HuH-7.5 (cell line): Measurements from ENCODE around the gene HDAC8.
"Not testable (repeated sequence)": the region's sequence is repeated elsewhere in the genome, so short reads cannot be mapped to it uniquely, and the experiment has no call there.

Experiments
- DNase-seq: peaks from one replicate; pipeline ENCODE4 v3.0.0; 2011; ENCODE audit warnings: low spot score

HDAC8 gene

DNA sequence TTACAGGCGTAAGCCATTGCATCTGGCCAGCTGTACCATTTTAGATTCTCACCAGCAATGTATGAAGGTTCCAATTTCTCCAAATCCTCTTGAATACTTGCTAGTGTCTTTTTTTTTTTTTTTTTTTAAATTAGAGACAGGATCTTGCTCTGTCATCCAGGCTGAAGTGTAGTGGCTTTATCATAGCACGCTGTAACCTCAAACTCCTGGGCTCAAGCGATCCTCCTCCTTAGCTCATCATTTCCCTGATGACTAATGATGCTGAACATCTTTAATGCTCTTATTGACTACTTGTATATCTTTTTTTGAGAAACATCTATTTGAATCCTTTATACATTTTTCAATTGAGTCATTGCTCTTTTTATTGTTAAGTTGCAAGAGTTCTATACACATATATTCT lies 40.3 kb downstream of the HDAC8 start:
- no peak for DNase-seq

DNA sequence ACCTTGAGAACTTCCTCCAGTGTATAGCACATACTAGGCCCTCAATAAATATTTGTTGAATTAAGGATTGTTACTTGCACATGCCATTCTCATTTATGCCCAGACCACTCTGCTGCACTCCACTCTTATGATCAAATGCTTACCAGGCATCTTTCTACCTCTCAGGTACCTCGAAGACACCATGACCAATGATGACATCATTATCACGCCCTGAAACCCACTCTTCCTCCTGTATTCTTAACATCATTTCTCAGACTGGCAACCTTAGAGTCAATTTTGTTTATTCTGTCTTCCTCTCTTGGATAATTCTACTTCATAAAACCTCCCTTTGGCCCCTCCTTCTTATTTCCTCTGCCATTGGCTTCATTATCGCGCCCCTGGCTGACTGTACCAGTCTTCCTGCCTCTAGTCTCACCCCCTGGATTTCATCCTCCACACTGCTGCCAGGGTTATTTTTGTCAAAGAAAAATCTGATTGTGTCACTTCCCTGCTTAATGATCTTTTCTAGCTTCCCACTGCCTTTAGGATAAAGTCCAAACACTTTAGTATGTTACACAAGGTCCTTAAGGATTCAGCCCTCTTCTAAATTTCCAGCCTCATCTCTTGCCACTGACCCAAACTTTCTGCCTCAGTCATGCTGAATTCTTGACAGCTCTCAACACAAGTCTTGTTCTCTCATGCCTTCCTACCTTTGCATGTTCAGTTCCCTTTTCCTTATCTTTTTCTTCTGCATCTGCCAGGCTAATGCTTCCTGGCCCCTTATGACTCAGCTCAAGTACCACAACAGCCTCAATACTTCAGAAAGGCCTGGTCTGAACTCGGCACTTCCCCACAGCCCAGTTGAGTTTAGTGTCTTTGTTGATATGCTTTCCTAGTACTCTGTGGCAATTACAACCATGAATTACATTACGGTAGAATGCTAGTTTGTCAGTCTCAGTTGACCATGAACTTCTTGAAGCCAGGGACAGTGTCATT lies 45.8 kb downstream of the HDAC8 start:
- DNase-seq, result no peak

DNA sequence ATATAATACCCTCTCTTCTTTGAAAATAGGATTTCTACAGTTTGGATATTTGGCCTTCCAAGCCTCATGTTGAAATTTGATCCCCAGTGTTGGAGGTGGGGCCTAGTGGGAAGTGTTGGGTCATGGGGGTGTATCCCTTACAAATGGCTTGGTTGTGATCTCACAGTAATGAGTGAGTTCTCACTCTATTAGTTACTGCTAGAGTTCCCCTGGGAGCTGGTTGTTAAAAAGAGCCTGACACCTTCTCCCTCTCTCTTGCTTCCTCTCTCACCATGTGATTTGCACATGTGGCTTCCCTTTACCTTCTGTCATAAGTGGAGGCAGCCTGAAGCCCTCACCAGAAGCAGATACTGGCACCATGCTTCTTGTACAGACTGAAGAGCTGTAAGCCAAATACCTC lies 73.9 kb downstream of the HDAC8 start:
- no peak for DNase-seq

DNA sequence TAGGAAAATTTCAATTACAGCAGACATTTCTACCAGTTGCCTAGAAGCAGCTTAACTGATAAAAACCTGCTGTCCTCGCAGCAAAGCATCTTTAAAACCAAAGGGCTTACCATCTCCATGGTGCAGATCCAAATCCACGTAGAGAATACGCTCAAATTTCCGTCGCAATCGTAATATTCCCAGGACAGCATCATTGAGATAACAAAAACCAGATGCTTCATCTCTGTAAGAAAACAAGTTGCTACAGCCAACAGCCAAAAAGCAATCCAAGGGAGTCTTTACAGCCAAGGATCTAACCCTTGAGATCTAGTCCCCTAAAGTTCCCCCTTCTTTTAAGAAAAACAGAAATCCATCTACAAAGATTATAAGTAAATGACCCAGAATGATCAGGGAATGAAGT lies 77.6 kb downstream of the HDAC8 start:
- no peak for DNase-seq

DNA sequence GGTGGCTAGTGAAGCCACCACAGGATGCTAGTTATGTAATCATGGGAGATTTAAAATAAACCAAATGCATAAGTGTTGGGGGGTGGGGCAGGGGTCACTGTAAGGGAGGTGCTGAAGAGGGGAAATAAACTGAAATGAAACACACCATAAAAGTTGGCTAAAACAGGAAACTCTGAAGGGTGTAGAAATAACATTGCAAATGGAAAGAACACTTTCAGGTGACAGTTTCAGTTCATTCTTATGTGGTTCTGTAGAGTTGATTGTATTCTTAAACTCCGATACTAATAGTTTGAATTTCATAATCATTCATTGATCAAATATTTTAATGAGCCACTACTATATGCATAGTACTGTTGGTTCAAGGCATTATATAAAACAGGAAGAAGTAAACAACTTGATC lies 80.1 kb downstream of the HDAC8 start:
- DNase-seq, result no peak

DNA sequence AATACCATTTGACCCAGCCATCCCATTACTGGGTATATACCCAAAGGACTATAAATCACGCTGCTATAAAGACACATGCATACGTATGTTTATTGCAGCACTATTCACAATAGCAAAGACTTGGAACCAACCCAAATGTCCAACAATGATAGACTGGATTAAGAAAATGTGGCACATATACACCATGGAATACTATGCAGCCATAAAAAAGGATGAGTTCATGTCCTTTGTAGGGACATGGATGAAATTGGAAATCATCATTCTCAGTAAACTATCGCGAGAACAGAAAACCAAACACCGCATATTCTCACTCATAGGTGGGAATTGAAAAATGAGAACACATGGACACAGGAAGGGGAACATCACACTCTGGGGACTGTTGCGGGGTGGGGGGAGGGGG lies 82.4 kb downstream of the HDAC8 start:
- not testable (repeated sequence) for DNase-seq

DNA sequence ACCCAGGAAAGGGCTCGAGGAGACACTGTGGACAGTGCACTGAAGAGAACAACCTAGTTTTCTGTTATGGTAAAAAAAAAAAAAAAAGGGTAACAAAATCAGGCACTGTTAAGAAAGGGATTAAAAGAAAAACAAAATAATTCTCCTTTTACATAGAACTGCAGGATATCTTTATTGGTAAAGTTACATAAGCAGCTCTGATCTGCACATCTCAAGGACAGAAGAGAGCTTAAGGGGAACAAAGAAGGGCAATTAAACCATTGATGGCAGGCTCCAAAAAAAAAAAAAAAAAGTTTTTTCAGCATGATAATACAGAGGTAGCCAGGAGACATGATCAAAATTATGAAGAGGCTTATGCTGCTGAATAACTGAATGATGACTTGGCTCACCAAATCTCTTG lies 85.0 kb downstream of the HDAC8 start:
- DNase-seq, result no peak

DNA sequence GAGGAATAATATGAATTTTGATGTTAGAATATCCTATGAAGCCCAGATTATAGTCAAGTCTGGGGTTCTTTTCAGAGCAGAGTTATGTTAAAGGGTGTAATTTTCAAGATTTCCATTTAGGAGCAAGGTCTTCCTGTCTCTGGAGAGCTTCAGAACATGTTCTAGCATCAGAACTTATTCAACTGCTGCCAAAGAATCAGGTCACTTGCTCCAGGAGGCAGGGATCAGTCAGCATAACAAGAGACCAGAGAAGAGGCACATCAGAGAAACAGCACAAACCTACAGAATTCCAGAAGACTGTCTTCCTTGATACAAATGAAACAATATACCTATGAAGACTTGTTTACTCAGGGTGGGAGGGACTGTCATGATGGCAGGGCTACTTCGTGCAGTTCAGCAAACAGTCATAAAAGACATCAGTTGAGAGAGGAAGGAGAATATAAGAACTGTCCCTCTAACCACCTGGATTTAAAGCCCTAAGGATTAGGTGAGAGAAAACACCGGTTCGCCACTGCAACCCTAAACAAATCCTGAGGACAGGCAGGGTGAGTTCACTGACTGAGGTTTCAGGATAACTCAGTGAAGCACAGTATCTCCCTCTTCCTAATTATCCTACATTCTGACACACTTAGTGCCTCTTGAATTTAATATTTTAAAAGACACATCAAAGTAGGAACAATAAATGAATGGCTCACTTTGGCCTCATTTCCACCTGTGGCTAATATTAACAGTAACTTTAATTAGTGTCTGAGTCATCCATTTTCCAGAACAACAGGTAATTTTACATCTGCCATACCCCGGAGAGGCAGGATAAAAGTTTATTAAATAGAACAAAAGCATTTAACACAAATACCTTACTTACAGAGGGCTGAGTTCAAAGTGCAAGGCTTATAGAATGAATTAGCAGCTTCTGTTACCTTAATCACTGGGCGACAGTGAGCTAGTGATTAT lies 93.0 kb downstream of the HDAC8 start:
- no peak for DNase-seq

DNA sequence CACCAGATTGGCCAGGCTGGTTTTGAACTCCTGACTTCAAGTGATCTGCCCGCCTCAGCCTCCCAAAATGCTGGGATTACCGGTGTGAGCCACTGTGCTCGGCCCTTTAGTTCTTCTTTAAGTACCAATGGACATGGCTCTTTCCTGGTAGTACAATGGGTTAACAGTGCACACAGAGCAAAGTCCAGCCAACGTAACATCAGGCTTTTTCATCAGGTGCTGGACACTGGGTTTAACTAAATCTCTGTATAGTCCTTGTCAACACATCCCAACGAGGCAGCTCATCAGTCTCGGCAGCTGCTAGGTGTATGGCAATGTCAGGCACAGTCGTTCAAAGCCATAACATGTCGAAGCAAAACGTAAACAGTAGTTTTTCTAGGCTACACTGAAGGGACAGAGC lies 93.8 kb downstream of the HDAC8 start:
- no peak for DNase-seq

DNA sequence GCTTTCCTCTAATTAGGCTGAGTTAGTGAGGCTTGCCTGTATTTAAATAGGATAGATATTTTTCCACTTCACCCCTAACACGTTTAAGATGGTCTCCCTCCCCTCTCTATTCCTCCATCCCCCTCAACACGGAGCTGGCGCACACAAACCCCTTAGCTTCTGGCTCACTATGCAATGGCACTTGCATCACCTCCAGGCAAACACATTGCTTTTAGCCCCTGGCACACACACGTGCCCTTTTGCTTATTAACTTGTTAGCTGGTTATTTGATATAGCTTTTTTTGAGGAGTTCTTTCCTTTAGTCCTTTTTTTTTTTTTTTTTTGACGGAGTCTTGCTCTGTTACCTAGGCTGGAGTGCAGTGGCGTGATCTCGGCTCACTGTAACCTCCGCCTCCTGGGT lies 94.3 kb downstream of the HDAC8 start:
- DNase-seq, result no peak

DNA sequence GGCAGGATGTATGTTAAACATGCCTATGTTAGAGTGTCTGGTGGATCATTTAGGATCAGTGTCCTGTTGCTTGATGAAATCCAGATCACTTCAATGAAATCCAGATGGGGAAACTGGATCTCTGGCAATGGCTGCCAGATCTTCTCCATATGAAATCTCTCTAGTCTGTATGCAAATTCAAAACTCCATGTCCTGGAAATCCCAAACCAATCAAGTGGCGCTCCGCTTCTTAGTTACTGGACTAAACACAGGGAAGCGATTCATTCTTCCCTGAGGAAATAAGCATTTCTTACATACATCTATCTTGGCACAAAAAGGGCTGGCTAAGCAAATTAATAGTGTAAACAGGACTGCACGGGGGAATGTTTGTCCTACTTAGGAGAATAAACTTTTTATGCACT lies 94.9 kb downstream of the HDAC8 start:
- DNase-seq, result no peak

DNA sequence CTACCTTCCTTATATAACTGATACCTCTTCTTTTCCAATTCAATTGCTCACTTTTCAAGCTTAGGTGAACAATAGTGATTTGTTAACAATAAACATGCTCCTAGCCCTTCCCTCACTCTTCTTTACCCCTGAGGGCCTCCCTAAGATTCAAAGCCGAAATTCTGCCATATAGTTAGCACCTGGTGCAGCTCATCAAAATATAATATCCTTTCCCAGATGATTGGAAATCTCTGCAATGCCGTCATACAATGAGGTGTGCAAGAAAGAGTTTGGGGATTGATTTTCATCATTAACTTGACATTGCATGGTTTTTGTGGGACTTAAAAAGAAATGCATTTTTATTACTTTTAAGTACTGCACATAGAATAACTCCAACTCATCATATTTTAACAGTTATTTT lies 95.3 kb downstream of the HDAC8 start:
- DNase-seq, result no peak

DNA sequence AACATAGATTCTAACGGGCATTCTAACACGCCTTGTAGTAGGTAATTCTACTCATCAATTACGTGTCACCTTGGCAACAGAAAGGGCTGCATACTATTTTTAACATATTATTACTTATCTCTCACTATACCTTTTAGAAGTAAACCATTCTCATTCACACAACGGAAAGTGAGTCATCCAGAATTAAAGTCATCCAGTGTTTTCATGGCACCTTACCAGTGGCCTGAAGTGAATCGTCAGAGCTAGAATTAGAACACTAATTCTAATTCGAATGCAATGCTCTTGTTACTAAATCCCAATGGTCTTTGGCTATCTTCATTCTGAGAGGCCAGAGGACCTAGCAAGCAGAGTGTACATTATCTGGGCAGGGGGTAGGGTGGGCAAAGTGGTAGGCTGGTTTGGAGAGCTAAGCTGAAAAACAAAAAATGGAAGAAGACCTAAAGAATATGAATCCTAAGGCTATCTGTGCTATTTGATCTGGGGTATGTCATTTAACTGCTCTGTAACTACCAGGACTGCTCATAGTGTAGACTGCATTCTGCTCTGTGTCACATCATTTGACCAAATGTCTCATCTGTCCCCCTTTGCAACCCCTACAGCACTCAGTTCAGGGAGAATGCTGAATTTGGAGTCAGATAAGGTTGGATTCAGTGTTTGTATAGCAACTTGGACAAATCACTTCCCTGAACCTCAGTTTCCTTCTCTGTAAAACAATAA lies 96.5 kb downstream of the HDAC8 start:
- DNase-seq, result no peak

DNA sequence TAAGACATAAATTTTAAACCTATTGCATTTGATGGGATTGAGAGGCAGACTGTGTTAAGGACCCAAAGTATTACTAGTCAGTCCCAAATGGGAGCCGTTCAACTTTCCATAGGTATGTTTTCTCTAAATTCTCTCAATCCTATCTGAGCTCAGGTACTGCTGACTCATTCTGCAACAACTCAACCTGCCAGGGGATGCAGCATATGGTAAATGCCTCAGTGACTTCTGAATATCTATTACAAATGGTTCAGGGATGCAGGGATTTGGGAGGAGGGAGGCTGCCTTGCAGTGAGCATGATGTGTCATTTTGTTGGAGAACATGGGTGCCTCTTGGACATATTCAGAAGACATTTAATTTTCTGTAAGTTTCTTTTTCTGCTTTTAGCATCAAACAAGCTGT lies 97.3 kb downstream of the HDAC8 start:
- no peak for DNase-seq

DNA sequence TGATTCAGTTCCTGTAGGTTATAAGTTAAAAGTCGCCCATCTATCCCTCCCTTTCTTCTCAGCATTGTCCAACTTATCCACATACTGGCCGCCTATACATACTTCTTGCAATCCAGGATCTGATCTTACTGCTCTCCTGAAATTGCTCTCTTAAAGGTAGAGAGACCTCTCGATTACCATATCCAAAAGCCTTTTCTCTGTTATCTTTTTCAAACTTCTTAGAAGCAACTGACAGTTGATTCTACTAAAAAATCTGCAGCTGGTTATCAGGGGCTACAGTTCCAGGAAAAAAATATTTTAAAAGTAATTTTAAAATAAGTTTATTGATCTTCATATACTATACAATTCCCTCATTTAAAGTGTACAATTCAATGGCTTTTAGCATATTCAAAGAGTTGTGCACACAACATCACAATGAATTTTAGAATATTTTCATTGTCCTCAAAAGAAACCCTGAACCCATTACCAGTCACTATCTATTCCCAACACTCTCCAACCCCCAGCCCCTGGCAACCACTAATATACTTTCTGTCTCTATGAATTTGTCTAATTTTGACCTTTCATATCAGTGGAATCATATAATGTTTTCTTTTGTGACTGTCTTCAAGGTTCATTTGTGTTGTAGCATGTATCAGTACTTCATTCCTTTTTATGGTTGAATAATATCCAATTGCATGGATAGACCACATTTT lies 102.0 kb downstream of the HDAC8 start:
- no peak for DNase-seq

DNA sequence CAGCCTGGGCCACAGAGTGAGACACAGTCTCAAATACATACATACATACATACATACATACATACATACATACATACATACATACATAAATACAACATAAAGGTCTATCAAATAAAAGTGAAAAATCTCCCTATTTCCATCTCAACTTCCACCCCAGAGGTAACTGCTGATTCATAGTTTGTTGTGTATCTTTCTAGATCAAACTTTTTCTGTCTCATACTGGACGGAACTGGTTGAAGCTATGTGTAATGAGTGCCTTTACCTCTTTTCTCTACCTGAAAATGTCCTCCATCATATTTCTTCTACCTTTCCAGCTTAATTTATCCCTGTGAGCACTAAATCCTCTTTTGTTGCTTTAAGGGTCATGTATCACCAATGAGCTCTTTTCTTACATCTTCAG lies 102.5 kb downstream of the HDAC8 start:
- DNase-seq, result no peak

DNA sequence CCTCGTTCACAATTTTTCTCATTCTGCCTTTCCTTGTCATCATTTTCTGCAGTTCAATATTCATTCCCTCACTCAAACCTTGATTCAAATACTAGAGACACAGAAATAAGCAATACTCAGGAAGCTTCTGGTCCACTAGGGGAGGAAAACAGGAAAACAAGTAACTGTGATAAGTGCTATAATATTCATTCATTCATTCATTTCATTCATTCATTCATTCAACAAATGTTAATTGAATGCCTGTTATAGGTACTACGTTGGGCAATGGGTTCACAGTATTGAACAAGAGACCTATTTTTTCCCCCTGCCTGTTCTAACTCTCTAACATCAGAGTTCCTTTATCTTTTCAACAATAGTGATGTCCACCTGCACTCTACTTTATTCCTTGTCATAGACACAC lies 104.0 kb downstream of the HDAC8 start:
- DNase-seq, result no peak

DNA sequence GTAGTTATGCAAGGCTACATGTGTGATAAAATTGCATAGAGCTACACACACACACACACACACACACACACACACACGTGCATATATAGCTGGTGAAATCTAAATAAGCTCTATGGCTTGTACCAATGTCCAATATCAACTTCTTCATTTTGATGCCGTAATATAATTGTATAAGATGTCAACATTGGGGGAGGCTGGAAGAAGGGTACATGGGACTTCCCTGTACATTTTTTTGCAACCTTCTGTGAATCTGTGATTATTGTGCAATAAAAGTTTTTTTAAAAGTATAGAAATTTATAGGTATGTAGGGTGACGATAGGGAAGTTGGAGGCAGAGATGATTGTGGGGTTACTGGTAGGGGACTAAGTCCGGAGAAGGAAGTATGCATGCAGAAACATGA lies 105.5 kb downstream of the HDAC8 start:
- no peak for DNase-seq

DNA sequence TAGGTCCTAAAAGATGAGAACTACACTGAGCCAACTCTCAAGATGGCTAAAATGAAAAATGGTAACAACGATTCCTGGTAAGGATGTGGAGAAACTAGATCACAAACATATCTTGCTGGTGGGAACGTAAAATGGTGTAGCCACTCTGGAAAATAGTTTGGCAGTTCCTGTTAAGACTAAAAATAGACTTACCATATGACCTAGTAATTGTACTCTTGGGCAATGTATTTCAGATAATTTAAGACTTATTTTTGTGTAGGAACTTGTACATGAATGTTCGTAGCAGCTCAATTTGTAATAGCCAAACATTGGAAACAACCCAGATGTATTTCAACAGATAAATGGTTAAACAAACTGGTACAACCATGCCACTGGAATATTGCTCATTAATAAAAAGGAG lies 106.2 kb downstream of the HDAC8 start:
- no peak for DNase-seq

DNA sequence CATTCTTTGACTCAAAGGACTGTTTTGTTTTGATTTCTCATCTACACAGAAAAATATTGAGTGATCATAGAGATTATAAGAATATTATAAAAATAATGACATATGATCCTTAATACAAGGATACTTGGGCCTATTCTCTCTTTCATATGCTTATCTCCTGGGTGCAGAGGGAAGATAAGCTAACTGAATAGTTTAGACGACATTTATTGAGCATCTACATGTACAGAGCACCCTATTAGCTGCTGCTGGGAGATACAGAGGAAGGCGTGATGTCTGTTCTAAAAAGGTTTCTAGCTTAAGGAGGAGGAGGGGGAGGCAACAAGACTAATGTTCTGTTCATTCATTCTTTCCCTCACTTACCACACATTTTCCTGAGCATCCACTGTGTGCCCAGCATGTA lies 106.8 kb downstream of the HDAC8 start:
- no peak for DNase-seq

DNA sequence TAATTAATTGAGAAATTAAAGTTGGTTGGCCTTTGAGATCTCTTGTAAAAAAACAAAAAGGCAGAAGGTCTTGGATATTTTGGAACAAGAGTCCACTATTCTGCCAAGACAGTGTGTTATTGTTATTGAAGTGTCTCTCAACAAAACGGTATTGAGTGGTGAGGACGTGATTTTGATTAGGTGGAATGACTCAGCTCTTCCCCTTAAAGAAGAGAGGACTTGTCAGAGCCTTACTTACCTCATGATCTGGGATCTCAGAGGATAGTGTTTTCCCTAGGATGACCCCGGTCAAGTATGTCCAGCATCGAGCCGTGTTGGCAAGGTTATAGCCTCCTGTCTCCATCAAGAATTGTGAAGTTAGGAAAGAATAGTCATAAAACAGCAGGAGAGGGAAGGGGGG lies 110.9 kb downstream of the HDAC8 start:
- no peak for DNase-seq

DNA sequence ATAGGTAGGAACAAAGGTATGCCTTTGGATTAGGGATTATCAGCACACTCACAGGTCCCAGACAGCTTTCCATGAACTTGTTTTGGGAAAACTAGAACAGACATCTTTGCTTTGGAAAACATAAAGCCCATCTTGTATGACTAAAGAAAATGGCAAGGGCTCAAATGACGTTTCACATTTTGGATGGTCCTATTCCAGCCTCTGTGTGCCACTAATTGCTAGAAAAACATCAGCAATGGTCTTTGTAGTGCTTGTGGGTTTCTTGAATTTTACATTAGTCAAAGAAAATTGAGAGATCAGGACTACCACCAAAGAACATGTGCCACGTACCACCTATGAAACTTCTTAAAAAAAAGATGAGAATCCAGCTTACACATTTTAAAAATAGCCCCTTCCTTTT lies 111.4 kb downstream of the HDAC8 start:
- no peak for DNase-seq
